ENCODE measurements around the gene CHAF1B.
"Not testable (repeated sequence)": the region's sequence is repeated elsewhere in the genome, so short reads cannot be mapped to it uniquely, and the experiment has no call there.

CHAF1B gene

DNA sequence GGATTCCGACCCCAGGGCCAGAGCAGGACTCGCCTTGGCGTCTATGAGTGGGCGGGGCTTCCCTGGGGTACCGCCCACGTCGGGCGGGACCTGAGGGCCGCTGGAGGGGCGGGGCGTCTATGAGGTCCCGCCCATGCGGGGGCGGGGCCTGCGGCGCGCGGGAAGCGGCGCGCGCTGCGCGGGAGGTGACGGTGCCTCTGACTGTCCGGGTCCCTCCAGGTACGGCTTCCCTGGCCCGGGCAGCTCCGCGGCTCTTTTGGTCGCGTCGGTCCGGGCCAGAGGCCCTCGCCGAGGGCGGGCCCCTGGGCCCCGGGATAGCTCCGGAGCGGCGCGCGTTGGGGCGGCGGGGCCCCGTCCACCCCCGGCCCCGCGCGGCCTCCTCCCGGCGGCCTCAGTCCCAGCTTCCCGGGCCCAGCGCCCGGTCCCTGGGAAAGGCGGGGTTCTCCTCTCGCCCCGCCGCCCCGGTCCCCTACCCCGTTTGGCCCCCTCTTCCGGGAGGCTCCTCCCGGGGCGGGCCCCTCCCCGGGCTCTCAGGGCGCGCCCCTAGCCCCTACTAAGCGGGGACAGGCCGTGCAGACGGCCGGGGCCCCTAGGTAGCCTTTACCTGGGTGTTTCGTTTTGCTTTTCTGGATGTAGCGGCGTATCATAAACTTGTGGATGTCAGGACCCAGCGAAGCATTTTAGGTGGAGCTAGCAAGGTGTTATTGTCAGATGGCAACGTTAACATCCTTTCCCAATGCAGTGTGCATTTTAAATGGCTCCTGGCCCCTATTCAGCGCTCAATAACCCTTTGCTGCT, at the start of gene CHAF1B:
CHAF1B (plus strand) TSS at position 160 of the 798 bp plus-strand sequence. CDS start 745 bp downstream, outside the sequence.
- DNase-seq (ENCODE audit: low read depth in 2 of 2): peak; percentile 44 to 55

DNA sequence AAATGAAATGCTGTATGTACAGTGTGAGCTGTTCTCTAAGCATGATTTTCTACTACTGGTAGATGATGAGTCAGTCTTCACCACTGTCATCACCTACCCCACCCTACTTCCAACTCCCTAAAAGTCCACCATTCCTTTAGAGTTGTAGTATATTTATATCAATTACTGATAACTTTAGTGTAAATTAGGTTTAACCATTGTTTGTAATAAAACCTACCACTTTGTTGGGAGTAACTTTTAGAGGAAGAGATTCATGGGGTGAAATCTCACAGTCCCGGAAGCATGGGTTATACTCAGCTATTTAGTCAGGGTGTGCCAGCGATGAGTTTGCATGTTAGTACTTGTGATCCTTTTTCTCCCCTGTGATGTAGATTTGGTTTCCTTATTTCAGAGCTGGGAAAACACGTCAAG, 48.1 kb upstream of the CHAF1B start:
- DNase-seq (ENCODE audit: low read depth in 2 of 2): no peak

DNA sequence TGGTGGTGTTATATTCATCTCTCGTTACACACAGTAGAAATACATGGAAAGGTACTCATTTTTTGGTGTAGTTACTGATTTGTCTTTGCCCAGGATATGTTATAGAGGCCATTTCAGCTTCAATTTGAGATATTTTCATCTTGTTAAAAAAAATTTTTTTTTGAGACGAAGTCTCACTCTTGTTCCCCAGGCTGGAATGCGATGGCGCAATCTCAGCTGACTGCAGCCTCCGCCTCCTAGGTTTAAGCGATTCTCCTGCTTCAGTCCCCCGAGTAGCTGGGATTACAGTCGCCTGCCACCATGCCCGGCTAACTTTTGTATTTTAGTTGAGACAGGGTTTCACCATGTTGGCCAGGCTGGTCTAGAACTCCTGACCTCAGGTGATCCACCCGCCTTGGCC, 46.2 kb upstream of the CHAF1B start:
- DNase-seq (ENCODE audit: low read depth in 2 of 2): no peak

DNA sequence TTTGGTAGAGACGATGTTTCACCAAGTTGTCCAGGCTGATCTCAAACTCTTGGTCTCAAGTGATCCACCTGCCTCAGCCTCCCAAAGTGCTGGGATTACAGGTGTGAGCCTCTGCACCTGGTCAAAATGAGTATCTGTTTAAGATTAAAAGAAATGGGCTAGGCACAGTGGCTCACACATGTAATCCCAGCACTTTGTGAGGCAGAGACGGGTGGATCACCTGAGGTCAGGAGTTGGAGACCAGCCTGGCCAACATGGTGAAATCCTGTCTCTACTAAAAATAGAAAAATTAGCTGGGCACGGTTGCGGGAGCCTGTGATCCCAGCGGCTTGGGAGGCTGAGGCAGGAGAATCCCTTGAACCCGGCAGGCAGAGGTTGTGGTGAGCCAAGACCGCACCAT, 42.6 kb upstream of the CHAF1B start:
- DNase-seq (ENCODE audit: low read depth in 2 of 2): not testable (repeated sequence)

DNA sequence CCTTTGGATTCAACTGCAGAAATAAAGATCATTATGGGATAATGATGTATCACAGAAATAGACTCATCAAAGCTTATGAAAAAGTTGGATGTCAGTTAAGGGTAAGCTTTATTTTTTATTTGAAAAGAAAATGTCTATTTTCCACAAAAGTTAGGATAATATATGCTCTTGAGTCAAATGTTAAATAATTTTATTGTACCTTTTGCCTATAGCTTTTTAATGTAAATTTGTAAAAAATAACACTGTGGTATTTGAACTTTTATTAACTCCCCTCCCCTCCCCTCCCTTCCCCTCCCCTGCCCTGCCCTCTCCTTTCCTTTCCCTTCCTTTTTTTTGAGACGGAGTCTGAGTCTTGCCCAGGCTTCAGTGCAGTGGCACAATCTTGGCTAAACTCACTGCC, 40.3 kb upstream of the CHAF1B start:
- no peak for DNase-seq (ENCODE audit: low read depth in 2 of 2)

- no peak for DNase-seq (ENCODE audit: low read depth in 2 of 2)
These were observed 37.8 kb upstream of the CHAF1B start for GRCh38 chr21:36347278-36347961.

GRCh38 chr21:36347962-36348328, 37.2 kb upstream of the CHAF1B start:
- DNase-seq (ENCODE audit: low read depth in 2 of 2): no peak

GRCh38 chr21:36349315-36349714, 35.9 kb upstream of the CHAF1B start:
- DNase-seq (ENCODE audit: low read depth in 2 of 2): no peak

DNA sequence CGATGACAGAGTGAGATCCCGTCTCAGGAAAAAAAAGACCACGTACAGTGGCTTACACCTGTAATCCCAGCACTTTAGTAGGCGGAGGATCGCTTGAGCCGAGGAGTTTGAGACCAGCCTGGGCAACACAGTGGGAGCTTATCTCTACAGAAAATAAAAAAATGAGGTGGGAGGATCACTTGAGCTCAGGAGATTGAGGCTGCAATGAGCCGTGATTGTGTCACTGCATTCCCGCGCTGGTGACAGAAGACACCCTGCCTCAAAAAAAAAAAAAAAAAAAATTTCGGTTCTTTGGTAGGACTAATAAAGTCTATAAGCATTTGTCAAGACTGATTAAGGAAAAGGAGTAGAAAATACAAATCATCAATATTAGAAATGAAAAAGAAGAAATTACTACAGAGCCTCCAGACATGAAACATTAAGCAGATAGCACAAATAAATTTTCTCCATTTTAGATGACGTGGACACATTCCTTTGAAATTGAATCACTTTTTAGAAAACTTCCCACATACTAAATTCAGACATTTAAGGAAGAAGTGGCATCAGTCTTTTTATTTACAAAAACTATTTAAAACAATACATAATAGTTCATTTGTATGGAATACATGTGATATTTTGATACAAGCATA, 34.8 kb upstream of the CHAF1B start:
- DNase-seq (ENCODE audit: low read depth in 2 of 2): no peak

DNA sequence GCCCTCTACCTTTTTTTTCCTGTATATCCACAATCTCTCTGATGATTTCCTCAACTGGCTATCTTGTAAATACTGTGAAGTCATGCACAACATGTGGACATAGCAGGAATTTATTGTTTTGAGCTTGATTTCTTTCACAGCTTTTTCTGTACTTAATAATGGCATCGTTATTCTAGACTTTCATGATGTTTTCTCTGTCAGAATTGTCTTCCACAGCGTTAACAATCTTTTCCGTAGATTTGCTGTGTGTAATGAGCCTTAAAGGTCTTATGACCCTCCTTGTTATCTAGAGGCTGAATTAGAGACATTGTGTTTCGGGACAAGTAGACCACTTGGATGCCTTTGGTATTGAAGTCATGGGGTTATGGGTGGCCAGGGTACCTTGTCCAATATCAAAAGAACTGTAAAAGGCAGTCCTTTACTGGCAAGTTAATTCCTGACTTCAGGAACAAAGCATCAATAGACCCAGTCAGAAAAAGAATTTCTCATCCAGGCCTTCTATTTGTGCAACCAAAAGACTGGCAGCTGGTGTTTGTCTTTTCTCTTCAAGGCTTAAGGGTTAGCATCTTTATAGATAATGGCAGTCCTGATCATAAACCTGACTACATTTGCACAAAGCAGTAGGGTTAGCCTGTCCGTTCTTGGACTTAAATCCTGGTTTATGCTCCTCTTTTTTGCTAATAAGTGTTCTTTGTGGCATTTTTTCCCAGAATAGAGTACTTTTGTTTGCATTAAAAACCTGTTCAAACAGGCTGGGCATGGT, 30.1 kb upstream of the CHAF1B start:
- no peak for DNase-seq (ENCODE audit: low read depth in 2 of 2)

- no peak for DNase-seq (ENCODE audit: low read depth in 2 of 2)
These were observed 29.3 kb upstream of the CHAF1B start for GRCh38 chr21:36355868-36356267.

- no peak for DNase-seq (ENCODE audit: low read depth in 2 of 2)
These were observed 26.0 kb upstream of the CHAF1B start for GRCh38 chr21:36359185-36359584.

GRCh38 chr21:36369064-36369685, 16.0 kb upstream of the CHAF1B start:
- no peak for DNase-seq (ENCODE audit: low read depth in 2 of 2)

- DNase-seq (ENCODE audit: low read depth in 2 of 2): no peak
These were observed 9.2 kb upstream of the CHAF1B start for GRCh38 chr21:36375994-36376393.

DNA sequence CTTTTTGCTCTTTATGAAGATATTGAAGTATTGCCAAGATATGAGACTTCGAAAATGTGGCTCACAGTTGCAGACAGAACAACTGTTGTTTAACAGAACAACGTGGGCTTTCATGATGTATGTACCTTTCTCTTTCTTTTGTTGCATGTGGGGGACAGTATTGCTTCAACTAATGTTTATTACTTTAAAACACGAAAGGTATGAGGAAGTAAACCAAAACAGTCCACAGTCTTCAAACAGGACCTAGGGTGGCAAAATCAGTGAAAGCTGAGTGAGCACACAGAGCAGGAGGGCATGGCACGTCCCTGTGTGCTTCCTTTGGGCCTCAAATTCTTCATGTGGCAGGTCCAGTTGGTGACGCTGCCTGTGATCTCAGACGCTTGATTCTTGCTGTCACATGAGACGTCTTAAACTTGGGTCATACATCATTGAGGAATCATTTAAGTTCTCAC, 7.8 kb upstream of the CHAF1B start:
- DNase-seq (ENCODE audit: low read depth in 2 of 2): no peak

- no peak for DNase-seq (ENCODE audit: low read depth in 2 of 2)
These were observed 5.9 kb upstream of the CHAF1B start for GRCh38 chr21:36379251-36379650.

DNA sequence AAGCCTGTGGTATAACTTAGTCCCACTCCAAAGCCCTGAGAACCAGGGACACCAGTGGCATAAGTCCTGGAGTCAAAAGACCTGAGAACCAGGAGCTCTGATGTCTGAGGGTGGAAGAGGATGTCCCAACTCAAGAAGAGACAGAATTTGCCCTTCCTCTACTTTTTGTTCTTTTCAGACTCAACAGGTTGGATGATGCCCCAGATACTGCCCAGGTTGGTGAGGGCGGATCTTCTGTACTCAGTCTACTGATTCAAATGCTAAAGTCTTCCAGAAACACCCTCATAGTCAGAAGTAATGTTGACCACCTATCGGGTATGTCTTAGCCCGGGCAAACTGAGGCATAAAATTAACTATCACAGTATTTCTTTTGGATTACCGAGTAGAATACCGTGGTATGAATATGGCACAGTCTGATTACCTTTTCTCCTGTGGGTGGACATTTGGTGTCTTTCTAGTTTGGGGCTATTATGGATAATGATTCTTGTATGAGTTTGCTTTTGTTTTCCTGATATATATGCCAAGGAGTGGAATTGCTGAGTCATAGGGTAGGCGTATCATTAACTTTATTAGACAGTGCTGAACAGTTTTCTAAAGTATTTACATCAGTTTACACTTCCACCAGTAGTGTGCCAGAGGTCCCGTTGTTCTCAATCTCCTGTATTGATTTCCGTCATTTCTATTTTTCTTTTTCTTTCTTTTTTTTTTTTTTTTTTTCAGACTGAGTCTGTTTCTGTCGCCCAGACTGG, 3.2 kb upstream of the CHAF1B start:
- DNase-seq (ENCODE audit: low read depth in 2 of 2): no peak

DNA sequence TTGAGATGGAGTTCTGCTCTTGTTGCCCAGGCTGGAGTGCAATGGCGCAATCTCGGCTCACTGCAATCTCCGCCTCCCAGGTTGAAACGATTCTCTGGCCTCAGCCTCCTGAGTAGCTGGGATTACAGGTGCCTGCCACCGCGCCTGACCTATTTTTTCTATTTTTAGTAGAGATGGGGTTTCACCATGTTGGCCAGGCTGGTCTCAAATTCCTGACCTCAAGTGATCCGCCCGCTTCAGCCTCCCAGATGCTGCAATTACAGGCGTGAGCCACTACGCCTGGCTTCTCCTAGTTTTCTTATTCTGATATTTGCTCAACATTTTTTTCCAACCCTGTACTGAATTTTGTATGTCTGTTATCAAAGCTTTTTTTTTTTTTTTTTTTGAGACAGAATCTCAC, 2.5 kb upstream of the CHAF1B start:
- not testable (repeated sequence) for DNase-seq (ENCODE audit: low read depth in 2 of 2)

DNA sequence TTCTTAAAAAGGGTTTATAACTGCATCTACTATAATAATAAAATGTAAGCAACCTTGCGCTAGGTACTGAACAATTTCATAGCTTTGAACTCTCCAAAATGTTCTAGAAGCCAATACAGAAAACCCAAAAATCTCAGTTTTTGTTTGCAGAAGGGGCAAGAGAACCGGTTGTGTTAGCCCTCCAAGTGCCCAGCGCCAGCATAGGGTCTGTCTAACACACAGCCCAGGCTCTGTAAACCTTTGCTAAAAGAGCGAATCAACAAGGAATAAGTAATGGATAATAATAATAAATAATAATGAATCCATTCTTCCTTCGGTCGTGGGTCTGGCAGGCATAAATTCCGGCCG, 333 bp upstream of the CHAF1B start:
- no peak for DNase-seq (ENCODE audit: low read depth in 2 of 2)

DNA sequence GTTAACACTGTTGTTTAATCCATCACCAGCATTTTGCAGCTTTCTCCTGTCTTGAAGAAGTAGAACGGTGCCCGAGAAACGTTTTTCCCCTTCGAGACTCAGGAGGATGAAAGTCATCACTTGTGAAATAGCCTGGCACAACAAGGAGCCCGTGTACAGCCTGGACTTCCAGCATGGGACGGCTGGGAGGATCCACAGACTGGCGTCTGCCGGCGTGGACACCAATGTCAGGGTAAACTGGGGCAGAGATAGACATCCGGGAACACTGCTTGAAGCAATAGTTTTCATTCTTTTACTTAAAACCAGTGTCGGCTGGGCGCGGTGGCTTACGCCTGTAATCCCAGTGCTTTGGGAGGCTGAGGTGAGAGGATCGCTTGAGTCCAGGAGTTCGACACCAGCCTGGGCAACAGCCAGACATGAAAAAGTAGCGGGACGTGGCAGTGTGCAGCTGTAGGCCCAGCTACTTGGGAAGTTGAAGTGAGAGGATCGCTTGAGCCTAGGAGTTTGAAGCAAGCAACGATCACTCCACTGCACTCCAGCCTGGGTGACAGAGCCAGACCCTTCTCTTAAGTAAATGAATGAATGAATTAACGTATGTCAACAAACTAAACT, 945 bp downstream of the CHAF1B start:
- DNase-seq (ENCODE audit: low read depth in 2 of 2): no peak

DNA sequence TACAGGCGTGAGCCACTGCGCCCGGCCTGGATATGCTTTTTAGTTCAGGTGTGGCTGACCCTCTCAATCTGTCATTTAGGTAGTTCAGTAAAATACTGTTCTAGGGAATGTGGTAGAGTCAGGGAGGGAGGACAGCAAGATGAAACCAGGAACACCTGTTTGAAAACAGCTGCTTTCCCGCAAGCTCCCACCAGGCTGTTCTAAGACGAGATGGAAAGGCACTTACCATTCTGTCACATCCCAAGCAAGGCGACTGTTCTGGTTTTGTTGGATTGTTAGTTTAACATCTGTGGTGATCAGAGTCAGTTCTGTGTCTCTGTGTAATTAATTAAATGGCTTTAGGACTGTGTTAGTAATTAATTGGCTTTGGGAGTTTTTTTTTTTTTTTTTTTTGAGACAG, 2.9 kb downstream of the CHAF1B start:
- DNase-seq (ENCODE audit: low read depth in 2 of 2): no peak
